HepG2 (cell line): Measurements from ENCODE around the gene CHD2. TPM values are rescaled to one million over a fixed set of nuclear protein-coding genes. Genes with fewer than 3 reads are reported as not detected.

Experiments
- ADNP ChIP-seq: sonication (generic); formaldehyde crosslinking; IDR thresholded peaks from 2 replicates; pipeline ENCODE4 v1.4.0; 2020; ENCODE audit warnings: missing genetic modification reagents
- ASH2L ChIP-seq: fragments of 300-600, 200-600 bp; sonication (generic); IDR thresholded peaks from 2 replicates; pipeline ENCODE4 v1.7.0; 2017; ENCODE audit warnings: low read depth, mild to moderate bottlenecking, moderate library complexity, mixed read lengths, low read length; ENCODE audit not compliant: insufficient read length
- CENPT ChIP-seq: sonication (generic); formaldehyde crosslinking; IDR thresholded peaks from 2 replicates; pipeline ENCODE4 v1.8.0; 2022; ENCODE audit warnings: low read depth, mild to moderate bottlenecking, moderate library complexity, missing genetic modification reagents
- CREB3 ChIP-seq: sonication (generic); formaldehyde crosslinking; IDR thresholded peaks from 2 replicates; pipeline ENCODE4 v1.5.0; 2020; ENCODE audit warnings: missing genetic modification reagents
- FOXA1 ChIP-seq, 2 experiments: fragments of 450-650 bp in 1 of 2; sonication (generic) in 1 of 2; formaldehyde crosslinking in 1 of 2; IDR thresholded peaks; 2 replicates each; pipeline versions ENCODE4 v1.4.0 to v1.6.1; 2016 to 2020; ENCODE audit warnings: missing genetic modification reagents in 1 of 2
- GFI1 ChIP-seq: sonication (generic); formaldehyde crosslinking; IDR thresholded peaks from 2 replicates; pipeline ENCODE4 v1.5.0; 2020; ENCODE audit warnings: missing genetic modification reagents, mild to moderate bottlenecking, borderline replicate concordance
- HIVEP1 ChIP-seq: sonication (generic); formaldehyde crosslinking; IDR thresholded peaks from 2 replicates; pipeline ENCODE4 v1.4.0; 2020; ENCODE audit warnings: mild to moderate bottlenecking, missing genetic modification reagents
- HOXA9 ChIP-seq: sonication (generic); formaldehyde crosslinking; IDR thresholded peaks from 2 replicates; pipeline ENCODE4 v1.8.1; 2022; ENCODE audit warnings: missing genetic modification reagents, mild to moderate bottlenecking, moderate library complexity, borderline replicate concordance
- KMT2B ChIP-seq: IDR thresholded peaks from 2 replicates; pipeline ENCODE4 v1.6.1; 2016; ENCODE audit warnings: missing genetic modification reagents, missing compliant biosample characterization
- LBX2 ChIP-seq: sonication (generic); formaldehyde crosslinking; IDR thresholded peaks from 2 replicates; pipeline ENCODE4 v1.5.0; 2020; ENCODE audit warnings: missing genetic modification reagents, mild to moderate bottlenecking, borderline replicate concordance
- MATR3 ChIP-seq: sonication (generic); formaldehyde crosslinking; IDR thresholded peaks from 2 replicates; pipeline ENCODE4 v1.4.0; 2020; ENCODE audit warnings: missing genetic modification reagents
- POGK ChIP-seq: sonication (generic); formaldehyde crosslinking; conservative IDR thresholded peaks from 2 replicates; pipeline ENCODE4 v1.8.0; 2022; ENCODE audit warnings: mild to moderate bottlenecking, moderate library complexity, missing genetic modification reagents
- RFX5 ChIP-seq: IDR thresholded peaks from 2 replicates; pipeline ENCODE4 v1.6.1; 2011; ENCODE audit warnings: low read depth, low read length, improper control_type of control experiment
- RNF219 ChIP-seq: sonication (generic); formaldehyde crosslinking; IDR thresholded peaks from 2 replicates; pipeline ENCODE4 v1.5.0; 2020; ENCODE audit warnings: mild to moderate bottlenecking, missing genetic modification reagents
- SAP130 ChIP-seq: IDR thresholded peaks from 2 replicates; pipeline ENCODE4 v1.6.1; 2016; ENCODE audit warnings: low read depth
- TAF15 ChIP-seq: fragments of 200-400 bp; formaldehyde crosslinking; IDR thresholded peaks from one replicate; pipeline ENCODE4 v1.6.1; 2018; ENCODE audit warnings: mild to moderate bottlenecking, low read depth, low read length; ENCODE audit not compliant: poor library complexity, severe bottlenecking
- TBP ChIP-seq: sonication (generic); formaldehyde crosslinking; IDR thresholded peaks from 2 replicates; pipeline ENCODE4 v1.5.0; 2020; ENCODE audit warnings: missing genetic modification reagents
- TOPORS ChIP-seq: sonication (generic); formaldehyde crosslinking; IDR thresholded peaks from 2 replicates; pipeline ENCODE4 v1.8.0; 2023; ENCODE audit warnings: mild to moderate bottlenecking, missing genetic modification reagents
- ZBTB8A ChIP-seq: sonication (generic); formaldehyde crosslinking; IDR thresholded peaks from 2 replicates; pipeline ENCODE4 v1.4.0; 2020; ENCODE audit warnings: mild to moderate bottlenecking, low read depth, missing genetic modification reagents, borderline replicate concordance
- ZNF432 ChIP-seq: sonication (generic); formaldehyde crosslinking; IDR thresholded peaks from 2 replicates; pipeline ENCODE4 v1.5.0; 2020; ENCODE audit warnings: missing genetic modification reagents, mild to moderate bottlenecking, borderline replicate concordance
- ZNF800 ChIP-seq: sonication (generic); formaldehyde crosslinking; IDR thresholded peaks from 2 replicates; pipeline ENCODE4 v1.4.0; 2020; ENCODE audit warnings: missing genetic modification reagents
- ZNF879 ChIP-seq: sonication (generic); formaldehyde crosslinking; IDR thresholded peaks from 2 replicates; pipeline ENCODE4 v1.8.1; 2023; ENCODE audit warnings: missing genetic modification reagents
- polyA plus RNA-seq, 8 experiments: library from polyadenylated mRNA; depleted of rRNA in 3 of 8; stranded (reverse) in 7 of 8; unstranded in 1 of 8; fragments of >200 nt; fragmentation: Illumina TruSeq in 4 of 8; extraction: Trizol in 4 of 8; gene quantifications; 2 replicates each; pipeline versions ENCODE4 v1.2.1 to v1.2.3, GENCODE V29; 2011 to 2016; ENCODE audit warnings: low read depth in 4 of 8, missing spikeins in 1 of 8, mixed read lengths in 1 of 8; ENCODE audit not compliant: insufficient read depth in 1 of 8
- total RNA-seq, 5 experiments: library from RNA; depleted of rRNA; stranded (reverse); fragments of >200 nt; fragmentation: Illumina TruSeq; extraction: Trizol; gene quantifications; 2 replicates each; pipeline ENCODE4 v1.2.3, GENCODE V29; 2016; ENCODE audit warnings: low read depth in 1 of 5

The CHD2 gene
- total and polyA plus RNA-seq, 2 of the 13 experiments (the other 11 are each of a cell fraction or from before 2014, with no cell fraction given), result 54.0 to 54.1 TPM

GRCh38 chr15:92903966-92904721, 4.0 kb downstream of the CHD2 start (continued):
- TF ChIP-seq GFI1 (CRISPR knock-in tag) (peak; percentile 54), FOXA1 (IDR thresholded peaks at IDR 0.05) (no peak), FOXA1 (CRISPR knock-in tag; IDR thresholded peaks at IDR 0.05) (peak; percentile 85), TOPORS (CRISPR knock-in tag) (peak; percentile 87), LBX2 (CRISPR knock-in tag) (no peak), HOXA9 (CRISPR knock-in tag) (no peak), HIVEP1 (CRISPR knock-in tag) (peak; percentile 86; the same call in 1 of the 2 replicates), RNF219 (CRISPR knock-in tag) (no peak), MATR3 (CRISPR knock-in tag) (no peak), CREB3 (CRISPR knock-in tag) (no peak), ASH2L (peak; percentile 63), ADNP (CRISPR knock-in tag) (no peak), TAF15 (peak; percentile 97), POGK (CRISPR knock-in tag) (peak; percentile 76), SAP130 (CRISPR knock-in tag) (peak; percentile 90), ZNF879 (no peak), CENPT (CRISPR knock-in tag) (no peak), ZNF432 (CRISPR knock-in tag) (no peak), ZNF800 (peak; percentile 65), RFX5 (peak; percentile 99), KMT2B (CRISPR knock-in tag) (peak; percentile 73; the same call in 1 of the 2 replicates), ZBTB8A (no peak), TBP (no peak)
